ENCODE measurements around the gene PTGIS.

PTGIS gene

DNA sequence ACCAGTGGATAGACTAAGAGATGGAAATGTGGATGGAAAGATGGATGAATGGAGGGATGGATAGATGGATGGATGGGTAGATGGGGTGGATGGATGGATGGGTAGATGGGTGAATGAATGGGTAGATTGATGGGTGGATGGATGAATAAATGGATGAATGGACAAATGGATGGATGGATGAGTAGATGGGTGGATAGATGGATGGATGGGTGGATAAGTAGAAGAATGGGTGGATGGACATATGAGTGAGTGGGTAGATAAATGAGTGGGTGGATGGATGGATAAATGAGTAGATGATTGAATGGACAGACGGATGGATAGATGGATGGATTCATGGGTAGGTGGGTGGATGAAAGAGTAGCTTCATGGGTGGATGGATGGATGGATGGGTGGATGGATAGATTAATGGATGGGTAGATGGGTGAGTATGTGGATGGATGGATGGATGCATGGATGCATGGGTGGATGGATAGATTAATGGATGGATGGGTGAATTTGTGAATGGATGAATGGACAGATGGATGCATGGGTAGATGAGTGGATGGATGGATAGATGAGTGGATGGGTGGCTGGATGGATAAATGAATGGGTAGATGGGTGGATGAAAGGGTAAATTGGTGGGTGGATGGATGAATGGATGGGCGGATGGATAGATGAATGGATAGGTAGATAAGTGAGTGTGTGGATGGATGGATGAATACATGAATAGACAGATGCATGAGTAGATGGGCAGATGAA lies 56.0 kb downstream of the PTGIS start:
- no peak for TF ChIP-seq EZH2 (IDR thresholded peaks at IDR 0.05; ENCODE audit: borderline replicate concordance, low read depth, low read length, severe bottlenecking)
- TF ChIP-seq, protein P1, sequence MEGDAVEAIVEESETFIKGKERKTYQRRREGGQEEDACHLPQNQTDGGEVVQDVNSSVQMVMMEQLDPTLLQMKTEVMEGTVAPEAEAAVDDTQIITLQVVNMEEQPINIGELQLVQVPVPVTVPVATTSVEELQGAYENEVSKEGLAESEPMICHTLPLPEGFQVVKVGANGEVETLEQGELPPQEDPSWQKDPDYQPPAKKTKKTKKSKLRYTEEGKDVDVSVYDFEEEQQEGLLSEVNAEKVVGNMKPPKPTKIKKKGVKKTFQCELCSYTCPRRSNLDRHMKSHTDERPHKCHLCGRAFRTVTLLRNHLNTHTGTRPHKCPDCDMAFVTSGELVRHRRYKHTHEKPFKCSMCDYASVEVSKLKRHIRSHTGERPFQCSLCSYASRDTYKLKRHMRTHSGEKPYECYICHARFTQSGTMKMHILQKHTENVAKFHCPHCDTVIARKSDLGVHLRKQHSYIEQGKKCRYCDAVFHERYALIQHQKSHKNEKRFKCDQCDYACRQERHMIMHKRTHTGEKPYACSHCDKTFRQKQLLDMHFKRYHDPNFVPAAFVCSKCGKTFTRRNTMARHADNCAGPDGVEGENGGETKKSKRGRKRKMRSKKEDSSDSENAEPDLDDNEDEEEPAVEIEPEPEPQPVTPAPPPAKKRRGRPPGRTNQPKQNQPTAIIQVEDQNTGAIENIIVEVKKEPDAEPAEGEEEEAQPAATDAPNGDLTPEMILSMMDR (IDR thresholded peaks at IDR 0.05; ENCODE audit: borderline replicate concordance, extremely low read depth, low read length, poor library complexity, severe bottlenecking) = no peak
- Histone ChIP-seq H2AFZ (ENCODE audit: low read depth, low read length) (no peak overlapping the region), H3K4me3 (ENCODE audit: low read depth in 1 of 2, low read length in 2 of 2) (no peak overlapping the region), H4K20me1 (ENCODE audit: insufficient read depth, low read length) (peaks cover 7% of the 10 kb centered on the region; the same call in 1 of the 2 replicates), H3K27me3 (ENCODE audit: insufficient read depth, low read length, poor library complexity) (peaks cover 40% of the 10 kb centered on the region), H3K4me1 (ENCODE audit: insufficient read depth, low read length) (no peaks in the 10 kb centered on the region), H3K4me2 (ENCODE audit: insufficient read depth, low read length) (no peak overlapping the region), H3K36me3 (ENCODE audit: insufficient read depth, low read length) (no peaks in the 10 kb centered on the region), H3K79me2 (ENCODE audit: insufficient read depth, low read length) (no peaks in the 10 kb centered on the region), H3K9ac (ENCODE audit: low read depth, low read length) (no peak overlapping the region), H3K9me3 (ENCODE audit: insufficient read depth, low read length, severe bottlenecking) (no peaks in the 10 kb centered on the region), H3K27ac (ENCODE audit: low read length) (no peak overlapping the region)
- DNase-seq (no peak), ATAC-seq (ENCODE audit: insufficient read depth, low read depth) (no peak)

DNA sequence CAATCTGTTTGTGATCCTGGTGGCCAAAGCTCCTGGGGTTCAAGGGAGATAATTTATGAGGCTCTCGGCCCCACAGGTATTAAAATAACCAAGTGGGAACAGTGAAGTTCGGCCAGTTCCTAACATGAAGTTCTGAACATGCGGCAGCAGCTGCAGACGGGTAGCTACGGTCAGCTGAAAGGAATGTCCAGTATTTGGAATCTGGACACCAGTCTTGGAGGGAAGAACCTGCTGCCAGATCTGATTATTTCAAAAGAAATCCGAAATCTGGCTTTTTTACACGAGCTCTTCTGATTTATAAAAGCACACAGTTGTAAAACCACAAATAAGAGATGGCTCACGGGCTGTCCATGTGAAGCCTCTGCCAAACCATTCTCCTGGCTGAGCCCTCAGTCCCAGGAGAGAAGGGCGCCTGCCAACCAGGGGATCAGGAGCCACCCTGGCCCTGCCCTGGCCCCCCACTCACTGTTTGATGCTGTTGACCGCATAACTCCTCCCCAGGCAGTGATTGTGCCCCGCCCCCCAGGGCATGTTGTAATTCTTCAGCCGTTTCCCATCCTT lies 57.3 kb downstream of the PTGIS start:
- TF ChIP-seq EZH2 (IDR thresholded peaks at IDR 0.05; ENCODE audit: borderline replicate concordance, low read depth, low read length, severe bottlenecking) = no peak
- TF ChIP-seq, protein P1 (IDR thresholded peaks at IDR 0.05; ENCODE audit: borderline replicate concordance, extremely low read depth, low read length, poor library complexity, severe bottlenecking) = no peak
- H4K20me1 ChIP-seq (ENCODE audit: insufficient read depth, low read length) = peaks cover 7% of the 10 kb centered on the region; the same call in 1 of the 2 replicates
- H2AFZ ChIP-seq (ENCODE audit: low read depth, low read length) = no peak overlapping the region
- H3K36me3 ChIP-seq (ENCODE audit: insufficient read depth, low read length) = no peaks in the 10 kb centered on the region
- H3K4me1 ChIP-seq (ENCODE audit: insufficient read depth, low read length) = no peaks in the 10 kb centered on the region
- no peak for DNase-seq
- ATAC-seq (ENCODE audit: insufficient read depth, low read depth) = no peak
- no peak overlapping the region for H3K27ac ChIP-seq (ENCODE audit: low read length)
- no peak overlapping the region for H3K9ac ChIP-seq (ENCODE audit: low read depth, low read length)
- H3K9me3 ChIP-seq (ENCODE audit: insufficient read depth, low read length, severe bottlenecking) = no peaks in the 10 kb centered on the region
- no peaks in the 10 kb centered on the region for H3K79me2 ChIP-seq (ENCODE audit: insufficient read depth, low read length)
- peaks cover 35% of the 10 kb centered on the region for H3K27me3 ChIP-seq (ENCODE audit: insufficient read depth, low read length, poor library complexity)
- H3K4me3 ChIP-seq (ENCODE audit: low read depth in 1 of 2, low read length in 2 of 2) = no peak overlapping the region
- no peak overlapping the region for H3K4me2 ChIP-seq (ENCODE audit: insufficient read depth, low read length)

DNA sequence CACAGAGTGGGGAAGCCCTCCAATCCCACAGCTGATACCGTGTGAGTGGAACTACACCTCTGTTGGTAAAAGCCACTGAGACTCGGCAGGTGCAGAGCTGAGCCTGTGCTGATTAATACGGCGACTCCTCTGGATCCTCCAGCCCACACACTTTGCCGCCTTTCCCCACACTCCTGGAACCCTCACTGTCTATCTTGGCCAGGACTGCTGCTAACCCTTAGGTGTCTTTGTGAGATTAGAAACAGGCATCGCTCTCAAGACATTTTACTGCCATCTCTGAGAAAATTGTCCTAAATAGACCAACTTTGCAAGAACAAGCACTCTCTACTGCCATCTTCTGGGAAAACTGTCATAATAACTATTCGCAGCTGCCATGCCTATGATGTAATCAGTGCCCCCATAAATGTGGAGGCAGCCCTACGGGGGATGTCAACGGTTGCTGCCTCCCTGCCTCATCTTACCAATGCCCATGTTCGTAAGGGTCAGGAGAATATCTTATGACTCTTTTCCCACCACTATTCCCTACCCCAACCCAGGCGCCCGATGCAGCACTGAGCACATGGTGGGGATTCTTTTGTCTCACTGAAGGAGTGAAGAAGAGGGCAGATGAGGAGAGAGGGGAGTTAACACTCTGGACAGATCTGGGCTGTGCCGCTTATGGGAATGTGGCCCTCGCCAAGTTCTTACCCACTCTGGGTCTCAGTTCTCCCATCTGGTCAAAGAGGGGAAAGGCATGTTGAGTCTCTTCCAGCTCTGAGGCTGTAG lies 59.3 kb downstream of the PTGIS start:
- H3K4me3 ChIP-seq (ENCODE audit: low read depth in 1 of 2, low read length in 2 of 2) = no peak overlapping the region
- no peaks in the 10 kb centered on the region for H3K4me1 ChIP-seq (ENCODE audit: insufficient read depth, low read length)
- H2AFZ ChIP-seq (ENCODE audit: low read depth, low read length) = no peak overlapping the region
- TF ChIP-seq EZH2 (IDR thresholded peaks at IDR 0.05; ENCODE audit: borderline replicate concordance, low read depth, low read length, severe bottlenecking) = no peak
- TF ChIP-seq, protein P1 (IDR thresholded peaks at IDR 0.05; ENCODE audit: borderline replicate concordance, extremely low read depth, low read length, poor library complexity, severe bottlenecking) = peak; percentile 81
- no peak overlapping the region for H3K4me2 ChIP-seq (ENCODE audit: insufficient read depth, low read length)
- H3K27me3 ChIP-seq (ENCODE audit: insufficient read depth, low read length, poor library complexity) = peaks cover 27% of the 10 kb centered on the region
- ATAC-seq (ENCODE audit: insufficient read depth, low read depth) (peak; percentile 82), DNase-seq (peak; percentile 34)
- no peak overlapping the region for H3K9ac ChIP-seq (ENCODE audit: low read depth, low read length)
- H3K79me2 ChIP-seq (ENCODE audit: insufficient read depth, low read length) = no peaks in the 10 kb centered on the region
- no peaks in the 10 kb centered on the region for H3K36me3 ChIP-seq (ENCODE audit: insufficient read depth, low read length)
- H4K20me1 ChIP-seq (ENCODE audit: insufficient read depth, low read length) = 0 out of 2 replicates have a peak, but pooled peaks cover 3% of the 10 kb centered on the region
- H3K27ac ChIP-seq (ENCODE audit: low read length) = no peak overlapping the region
- no peaks in the 10 kb centered on the region for H3K9me3 ChIP-seq (ENCODE audit: insufficient read depth, low read length, severe bottlenecking)

All from DND-41 (cell line).